NCI-H1436 (cell line): ENCODE data around the gene PSMC3.

Experiments used
- DNase-seq: peaks from one replicate; lab custom pipeline; 2025; lab: John Stamatoyannopoulos, UW

PSMC3 gene

GRCh38 chr11:47443028-47443700 is 16.9 kb upstream of the PSMC3 start:
- DNase-seq = peak; percentile 61

- no peak for DNase-seq
Measured at GRCh38 chr11:47442514-47442913, 16.3 kb upstream of the PSMC3 start.

GRCh38 chr11:47441421-47441820 is 15.2 kb upstream of the PSMC3 start:
- DNase-seq = no peak

DNA sequence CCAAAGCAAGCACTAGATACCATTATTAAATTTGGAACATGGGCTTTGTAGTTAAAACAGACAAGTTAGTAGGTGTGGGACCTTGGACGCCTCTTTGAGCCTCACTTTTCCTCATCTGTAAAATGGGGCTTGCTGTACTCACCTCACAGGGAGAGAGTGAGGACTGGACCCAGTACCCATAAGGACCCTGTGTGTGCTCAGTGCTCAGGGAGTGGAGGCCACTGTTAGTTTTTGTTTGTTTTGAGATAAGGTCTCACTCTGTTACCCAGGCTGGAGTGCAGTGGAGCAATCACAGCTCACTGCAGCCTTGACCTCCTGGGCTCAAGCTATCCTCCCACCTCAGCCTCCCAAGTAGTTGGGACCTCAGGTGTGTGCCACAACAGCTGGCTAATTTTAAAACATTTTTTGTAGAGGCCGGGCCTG is 13.8 kb upstream of the PSMC3 start:
- no peak for DNase-seq

GRCh38 chr11:47438721-47439120 is 12.5 kb upstream of the PSMC3 start:
- DNase-seq = no peak

DNA sequence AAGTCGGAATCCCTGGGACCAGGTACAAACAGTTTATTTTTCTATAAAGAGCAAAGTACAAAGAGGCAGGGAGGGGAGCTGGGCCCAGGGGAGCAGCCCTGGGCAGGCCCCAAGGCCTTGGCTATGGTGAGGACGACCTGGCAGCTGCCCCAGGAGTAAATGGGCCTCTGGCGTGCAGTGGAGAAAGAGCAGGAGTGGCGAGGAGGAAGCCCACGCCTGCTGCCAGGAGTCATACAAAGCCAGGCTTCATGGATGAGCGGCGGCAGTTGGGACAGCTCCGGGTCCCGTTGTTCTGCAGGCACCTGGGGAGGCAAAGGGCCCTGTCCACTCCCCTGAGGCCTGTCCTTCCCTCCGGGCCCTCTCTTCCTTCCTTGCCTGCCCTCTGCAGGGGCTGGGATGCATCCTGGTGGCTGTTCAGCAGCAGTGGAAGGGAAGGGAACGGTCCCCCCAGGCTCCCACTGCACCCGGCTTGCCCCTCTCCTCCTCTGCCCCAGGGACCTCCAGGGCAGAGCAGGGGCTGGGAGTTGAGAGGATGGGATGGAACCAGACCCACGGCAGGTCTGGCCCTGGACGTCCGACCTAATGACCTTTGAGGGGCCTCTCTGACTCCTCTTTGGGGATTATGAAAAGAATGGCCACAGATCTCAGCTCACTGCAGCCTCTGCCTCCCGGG is 11.6 kb upstream of the PSMC3 start:
- DNase-seq = no peak

GRCh38 chr11:47437218-47437745 is 11.0 kb upstream of the PSMC3 start:
- DNase-seq = no peak

DNA sequence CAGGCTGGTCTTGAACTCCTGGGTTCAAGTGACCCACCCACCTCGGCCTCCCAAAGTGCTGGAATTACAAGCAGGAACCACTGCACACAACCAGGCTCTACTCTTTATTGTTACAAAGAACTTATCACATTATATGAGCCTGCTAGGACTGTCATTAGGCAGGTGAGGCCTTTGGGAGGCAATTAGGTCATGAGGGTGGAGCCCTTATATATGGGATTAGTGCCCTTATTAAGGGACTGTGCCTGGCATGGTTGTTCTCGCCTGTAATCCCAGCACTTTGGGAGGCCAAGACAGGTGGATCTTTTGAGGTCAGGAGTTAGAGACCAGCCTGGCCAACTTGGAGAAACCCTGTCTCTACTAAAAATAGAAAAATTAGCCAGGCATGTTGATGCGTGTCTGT is 10.5 kb upstream of the PSMC3 start:
- DNase-seq = no peak

GRCh38 chr11:47435687-47436086 is 9.4 kb upstream of the PSMC3 start:
- DNase-seq = no peak

- DNase-seq = no peak
Measured at GRCh38 chr11:47434011-47434786, 8.0 kb upstream of the PSMC3 start.

DNA sequence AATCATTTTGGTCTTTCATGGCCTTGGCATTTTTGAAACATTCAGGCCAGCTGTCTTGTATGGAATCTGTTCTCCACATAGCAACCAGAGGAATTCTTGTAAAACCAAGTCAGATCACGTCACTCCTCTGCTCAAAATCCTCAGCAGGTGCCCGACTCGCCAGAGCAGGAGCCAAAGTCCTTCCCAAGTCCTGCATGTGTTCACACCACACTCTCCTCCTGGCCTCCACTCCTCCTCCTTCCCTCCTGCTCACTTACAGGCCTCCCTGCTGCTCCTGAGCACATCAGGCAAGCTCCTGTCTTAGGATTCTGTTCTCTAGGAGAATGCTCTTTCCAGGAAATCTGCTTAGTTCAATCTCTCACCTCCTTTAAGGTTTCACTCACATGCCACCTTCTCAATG is 6.9 kb upstream of the PSMC3 start:
- DNase-seq = no peak

- DNase-seq = no peak
Measured at GRCh38 chr11:47431356-47432083, 5.3 kb upstream of the PSMC3 start.

GRCh38 chr11:47430524-47430923 is 4.3 kb upstream of the PSMC3 start:
- no peak for DNase-seq

- DNase-seq = no peak
Measured at GRCh38 chr11:47425611-47426010, 628 bp downstream of the PSMC3 start.

DNA sequence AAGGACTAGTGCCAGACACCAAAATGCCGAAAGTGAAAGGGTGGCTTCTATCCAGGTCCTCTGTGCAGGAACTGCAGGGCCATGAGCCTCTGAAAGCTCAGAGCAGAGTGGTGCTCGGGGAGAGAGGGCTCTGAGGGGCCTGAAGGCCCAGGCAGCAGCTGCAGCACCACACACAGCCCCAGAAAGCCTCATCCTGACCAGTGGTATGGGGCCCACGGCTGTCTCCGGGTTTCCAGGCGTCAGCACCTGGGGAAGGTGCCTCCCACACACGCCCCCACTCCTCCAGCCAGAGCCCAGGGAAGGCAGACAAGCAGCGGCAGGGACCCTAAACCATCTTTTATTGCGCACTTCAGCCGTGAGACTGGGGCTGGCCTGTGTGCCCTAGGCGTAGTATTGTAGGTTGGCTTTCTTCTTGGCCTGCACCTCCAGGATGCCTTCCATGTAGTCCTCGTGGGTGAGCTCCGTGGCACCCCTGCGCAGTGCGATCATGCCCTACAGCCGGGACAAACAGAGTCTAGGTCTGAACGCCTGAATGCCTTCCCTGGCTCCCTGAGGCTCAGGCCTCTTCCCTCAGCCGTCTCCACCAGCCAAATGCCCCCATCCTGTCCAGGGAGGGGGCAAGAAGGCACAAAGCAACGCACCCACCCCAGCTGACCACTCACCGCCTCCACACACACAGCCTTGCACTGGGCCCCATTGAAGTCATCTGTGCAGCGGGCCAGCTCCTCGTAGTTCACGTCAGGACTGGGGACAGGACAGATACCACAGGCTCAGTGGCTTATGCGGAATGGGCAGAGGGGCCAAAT is 7.6 kb downstream of the PSMC3 start:
- DNase-seq = no peak

- DNase-seq = no peak
Measured at GRCh38 chr11:47417712-47418111, 8.5 kb downstream of the PSMC3 start.

DNA sequence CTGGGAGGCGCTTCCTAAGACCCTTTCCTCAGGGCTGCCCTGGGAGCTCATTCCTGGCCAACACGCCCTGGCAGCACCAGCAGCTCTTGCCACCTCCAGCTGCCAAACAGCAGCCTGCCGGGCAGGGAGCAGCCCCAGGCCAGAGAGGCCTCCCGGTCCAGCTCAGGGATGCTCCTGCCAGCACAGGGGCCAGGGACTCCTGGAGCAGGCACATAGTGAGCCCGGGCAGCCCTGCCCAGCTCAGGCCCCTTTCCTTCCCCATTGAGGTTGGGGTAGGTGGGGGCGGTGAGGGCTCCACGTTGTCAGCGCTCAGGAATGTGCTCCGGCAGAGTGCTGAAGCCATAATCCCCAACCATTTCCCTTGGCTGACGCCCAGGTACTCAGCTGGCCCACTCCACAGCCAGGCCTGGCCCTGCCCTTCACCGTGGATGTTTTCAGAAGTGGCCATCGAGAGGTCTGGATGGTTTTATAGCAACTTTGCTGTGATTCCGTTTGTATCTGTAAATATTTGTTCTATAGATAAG is 10.2 kb downstream of the PSMC3 start:
- no peak for DNase-seq

GRCh38 chr11:47415091-47415854 is 11.0 kb downstream of the PSMC3 start:
- no peak for DNase-seq

DNA sequence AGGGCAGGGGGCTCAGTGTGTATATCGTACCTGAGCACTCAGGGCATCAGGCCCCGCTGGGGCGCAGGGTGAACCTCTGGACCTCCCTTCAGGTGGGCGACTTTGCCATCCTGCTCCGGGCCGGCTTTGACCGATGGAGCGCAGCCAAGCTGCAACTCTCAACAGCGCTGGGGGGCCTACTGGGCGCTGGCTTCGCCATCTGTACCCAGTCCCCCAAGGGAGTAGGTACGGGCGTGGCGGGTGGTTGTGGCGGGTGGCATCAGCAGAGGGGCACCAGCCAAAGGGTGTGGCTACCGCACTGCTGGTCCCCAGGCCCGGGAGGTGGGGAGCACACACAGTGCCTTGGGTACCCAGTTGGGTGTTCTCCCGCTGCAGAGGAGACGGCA is 11.6 kb downstream of the PSMC3 start:
- no peak for DNase-seq
